HepG2 (cell line): ENCODE data around the gene ZCCHC7.

Source experiments
- ETS1 ChIP-seq: sonication (generic); formaldehyde crosslinking; IDR thresholded peaks from 2 replicates; pipeline ENCODE4 v1.4.0; 2020; ENCODE audit warnings: missing genetic modification reagents
- MAFF ChIP-seq: IDR thresholded peaks from 2 replicates; pipeline ENCODE4 v1.6.1; 2011; ENCODE audit warnings: low read depth, low read length, improper control_type of control experiment
- MED8 ChIP-seq: sonication (generic); formaldehyde crosslinking; IDR thresholded peaks from 2 replicates; pipeline ENCODE4 v1.8.1; 2023; ENCODE audit warnings: mild to moderate bottlenecking, missing genetic modification reagents; ENCODE audit not compliant: insufficient replicate concordance
- MNT ChIP-seq: fragments of 450-650 bp; IDR thresholded peaks from 2 replicates; pipeline ENCODE4 v1.6.1; 2016
- REST ChIP-seq, 2 experiments: IDR thresholded peaks; 2 replicates each; pipeline ENCODE4 v1.6.1; 2011 to 2012; ENCODE audit warnings: low read length in 2 of 2, borderline replicate concordance in 1 of 2, low read depth in 1 of 2, mild to moderate bottlenecking in 1 of 2, moderate library complexity in 1 of 2
- TP53 ChIP-seq: sonication (generic); formaldehyde crosslinking; conservative IDR thresholded peaks from 2 replicates; pipeline ENCODE4 v1.4.0; 2020; ENCODE audit warnings: missing genetic modification reagents
- ZBTB46 ChIP-seq: sonication (generic); formaldehyde crosslinking; IDR thresholded peaks from 2 replicates; pipeline ENCODE4 v1.4.0; 2020; ENCODE audit warnings: mild to moderate bottlenecking, missing genetic modification reagents, borderline replicate concordance
- ZBTB8A ChIP-seq: sonication (generic); formaldehyde crosslinking; IDR thresholded peaks from 2 replicates; pipeline ENCODE4 v1.4.0; 2020; ENCODE audit warnings: mild to moderate bottlenecking, low read depth, missing genetic modification reagents, borderline replicate concordance
- ZFP36L2 ChIP-seq: sonication (generic); formaldehyde crosslinking; IDR thresholded peaks from 2 replicates; pipeline ENCODE4 v1.4.0; 2020; ENCODE audit warnings: missing genetic modification reagents
- ZNF292 ChIP-seq: sonication (generic); formaldehyde crosslinking; IDR thresholded peaks from 2 replicates; pipeline ENCODE4 v1.8.1; 2022; ENCODE audit warnings: mild to moderate bottlenecking, low read depth, missing genetic modification reagents, borderline replicate concordance

- TF ChIP-seq MAFF (no peak), MED8 (CRISPR knock-in tag) (no peak), ZBTB8A (no peak), ETS1 (CRISPR knock-in tag) (no peak), ZFP36L2 (CRISPR knock-in tag) (no peak), REST (IDR thresholded peaks at IDR 0.05; ENCODE audit: borderline replicate concordance in 1 of 2, low read depth in 1 of 2, low read length in 2 of 2) (no peak), ZBTB46 (CRISPR knock-in tag) (no peak), TP53 (CRISPR knock-in tag) (no peak), ZNF292 (CRISPR knock-in tag) (no peak), MNT (no peak)
These were observed 24.4 kb downstream of the ZCCHC7 start for GRCh38 chr9:37144762-37145161.
